Uterus (tissue), 2 donors: Measurements from ENCODE around the gene GRIA1.

ENCODE experiments used
- POLR2A ChIP-seq, 2 donors: fragments of 450-650 bp; IDR thresholded peaks; one replicate each; pipeline ENCODE4 v1.6.1; 2016; ENCODE audit warnings: antibody characterized with exemption in 2 of 2, mild to moderate bottlenecking in 1 of 2, moderate library complexity in 1 of 2
- TF ChIP-seq, protein P1 (sequence below), 4 experiments: fragments of 200-600 bp in 2 of 4; fragments of 450-650 bp in 2 of 4; sonication (generic) in 2 of 4; IDR thresholded peaks; one replicate each; pipeline ENCODE4 v1.5.1; 2016 to 2019; ENCODE audit warnings: antibody characterized with exemption in 4 of 4, mild to moderate bottlenecking in 2 of 4, moderate library complexity in 1 of 4

DNA sequence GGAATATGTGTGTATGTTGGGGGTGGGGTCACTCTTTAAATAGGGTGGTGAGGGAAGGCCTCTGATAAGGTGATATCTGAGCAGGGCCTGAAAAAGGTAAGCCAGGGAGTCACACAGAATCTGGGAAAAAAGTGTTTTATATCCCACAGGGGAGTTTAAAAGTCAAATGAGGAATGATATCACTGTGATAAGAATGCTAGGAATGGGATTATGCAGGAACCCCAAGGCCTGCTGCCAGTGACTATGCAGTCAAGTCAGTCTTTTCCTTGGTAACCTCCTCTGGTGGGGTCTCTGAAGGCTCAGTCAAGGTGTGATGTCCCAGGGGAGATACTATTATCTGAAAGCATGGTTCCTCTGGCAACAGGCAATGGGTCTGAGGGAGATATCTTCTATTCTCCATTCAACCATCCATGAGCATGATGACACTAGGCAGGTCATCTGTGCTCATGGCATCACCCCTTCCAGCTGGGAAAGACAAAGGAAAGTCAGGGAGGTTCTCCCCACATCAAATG is 53.5 kb downstream of the GRIA1 start:
- TF ChIP-seq, protein P1, sequence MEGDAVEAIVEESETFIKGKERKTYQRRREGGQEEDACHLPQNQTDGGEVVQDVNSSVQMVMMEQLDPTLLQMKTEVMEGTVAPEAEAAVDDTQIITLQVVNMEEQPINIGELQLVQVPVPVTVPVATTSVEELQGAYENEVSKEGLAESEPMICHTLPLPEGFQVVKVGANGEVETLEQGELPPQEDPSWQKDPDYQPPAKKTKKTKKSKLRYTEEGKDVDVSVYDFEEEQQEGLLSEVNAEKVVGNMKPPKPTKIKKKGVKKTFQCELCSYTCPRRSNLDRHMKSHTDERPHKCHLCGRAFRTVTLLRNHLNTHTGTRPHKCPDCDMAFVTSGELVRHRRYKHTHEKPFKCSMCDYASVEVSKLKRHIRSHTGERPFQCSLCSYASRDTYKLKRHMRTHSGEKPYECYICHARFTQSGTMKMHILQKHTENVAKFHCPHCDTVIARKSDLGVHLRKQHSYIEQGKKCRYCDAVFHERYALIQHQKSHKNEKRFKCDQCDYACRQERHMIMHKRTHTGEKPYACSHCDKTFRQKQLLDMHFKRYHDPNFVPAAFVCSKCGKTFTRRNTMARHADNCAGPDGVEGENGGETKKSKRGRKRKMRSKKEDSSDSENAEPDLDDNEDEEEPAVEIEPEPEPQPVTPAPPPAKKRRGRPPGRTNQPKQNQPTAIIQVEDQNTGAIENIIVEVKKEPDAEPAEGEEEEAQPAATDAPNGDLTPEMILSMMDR (IDR thresholded peaks at IDR 0.05): no peak
- no peak for TF ChIP-seq POLR2A (IDR thresholded peaks at IDR 0.05)
